Brain microvascular endothelial cell (primary cell): ENCODE data around the gene AZGP1.
"Not testable (repeated sequence)": the region's sequence is repeated elsewhere in the genome, so short reads cannot be mapped to it uniquely, and the experiment has no call there.

Experiments used
- DNase-seq: peaks from one replicate; pipeline ENCODE4 v3.0.0-alpha.2; 2020
- H3K27ac ChIP-seq: fragments of 250-450 bp; sonication (Bioruptor Pico); 2 replicates; pipeline ENCODE4 v1.5.1; 2020; ENCODE audit warnings: mild to moderate bottlenecking, moderate library complexity
- H3K27me3 ChIP-seq: fragments of 250-450 bp; sonication (Bioruptor Pico); replicated peaks from 2 replicates; pipeline ENCODE4 v1.5.1; 2020; ENCODE audit warnings: mild to moderate bottlenecking
- H3K36me3 ChIP-seq: fragments of 250-450 bp; sonication (Bioruptor Pico); replicated peaks from 2 replicates; pipeline ENCODE4 v1.5.1; 2020; ENCODE audit warnings: mild to moderate bottlenecking
- H3K4me3 ChIP-seq: 2 replicates; pipeline ENCODE4 v1.5.1; 2011; ENCODE audit warnings: low read depth, mild to moderate bottlenecking, control low read depth, low read length, moderate library complexity
- in situ Hi-C: cut with HindIII; loops from 2 replicates; pipeline ENCODE4 v1.10.0; 2017; ENCODE audit warnings: low sequenced_read_pairs, low pct_ligation_motif_present
- TF ChIP-seq, protein P1 (sequence below): IDR thresholded peaks from 2 replicates; pipeline ENCODE4 v1.5.1; 2011; ENCODE audit warnings: low read depth, mild to moderate bottlenecking, moderate library complexity, low read length, control low read depth, inconsistent platforms; ENCODE audit errors: missing control alignments

Gene AZGP1

DNA sequence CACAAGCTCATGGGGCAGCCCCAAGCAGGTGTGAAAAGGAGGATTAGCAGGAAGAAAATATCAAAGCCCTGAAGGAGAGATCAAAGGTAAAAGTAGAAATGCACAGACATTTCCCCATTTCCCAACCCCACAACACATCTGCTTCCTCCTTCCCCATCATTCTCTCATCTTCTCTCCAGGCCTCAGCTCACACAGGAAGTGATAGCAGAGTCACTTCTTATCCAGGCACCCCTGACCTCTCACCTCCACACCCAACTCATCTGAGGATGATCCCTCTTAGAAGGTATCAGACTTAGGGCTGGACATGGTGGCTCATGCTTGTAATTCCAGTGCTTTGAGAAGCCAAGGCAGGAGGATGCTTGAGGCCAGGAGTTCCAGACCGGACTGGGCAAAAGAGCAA is 28.2 kb downstream of the AZGP1 start:
- in situ Hi-C loops = no loop called here
- Histone ChIP-seq H3K36me3 (no peaks in the 10 kb centered on the region), H3K4me3 (no peak overlapping the region), H3K27ac (no peak overlapping the region), H3K27me3 (no peaks in the 10 kb centered on the region)
- TF ChIP-seq, protein P1, sequence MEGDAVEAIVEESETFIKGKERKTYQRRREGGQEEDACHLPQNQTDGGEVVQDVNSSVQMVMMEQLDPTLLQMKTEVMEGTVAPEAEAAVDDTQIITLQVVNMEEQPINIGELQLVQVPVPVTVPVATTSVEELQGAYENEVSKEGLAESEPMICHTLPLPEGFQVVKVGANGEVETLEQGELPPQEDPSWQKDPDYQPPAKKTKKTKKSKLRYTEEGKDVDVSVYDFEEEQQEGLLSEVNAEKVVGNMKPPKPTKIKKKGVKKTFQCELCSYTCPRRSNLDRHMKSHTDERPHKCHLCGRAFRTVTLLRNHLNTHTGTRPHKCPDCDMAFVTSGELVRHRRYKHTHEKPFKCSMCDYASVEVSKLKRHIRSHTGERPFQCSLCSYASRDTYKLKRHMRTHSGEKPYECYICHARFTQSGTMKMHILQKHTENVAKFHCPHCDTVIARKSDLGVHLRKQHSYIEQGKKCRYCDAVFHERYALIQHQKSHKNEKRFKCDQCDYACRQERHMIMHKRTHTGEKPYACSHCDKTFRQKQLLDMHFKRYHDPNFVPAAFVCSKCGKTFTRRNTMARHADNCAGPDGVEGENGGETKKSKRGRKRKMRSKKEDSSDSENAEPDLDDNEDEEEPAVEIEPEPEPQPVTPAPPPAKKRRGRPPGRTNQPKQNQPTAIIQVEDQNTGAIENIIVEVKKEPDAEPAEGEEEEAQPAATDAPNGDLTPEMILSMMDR = no peak
- no peak for DNase-seq

- H3K36me3 ChIP-seq = no peaks in the 10 kb centered on the region
- H3K4me3 ChIP-seq = no peak overlapping the region
- DNase-seq = no peak
- TF ChIP-seq, protein P1 = no peak
- H3K27ac ChIP-seq = no peak overlapping the region
- no peaks in the 10 kb centered on the region for H3K27me3 ChIP-seq
- in situ Hi-C loops = no loop called here
Observed at GRCh38 chr7:99944497-99945070, 31.2 kb downstream of the AZGP1 start.

GRCh38 chr7:99943641-99944496 is 32.0 kb downstream of the AZGP1 start:
- H3K27ac ChIP-seq = no peak overlapping the region

GRCh38 chr7:99938296-99938695 is 37.5 kb downstream of the AZGP1 start:
- Histone ChIP-seq H3K27me3 (no peaks in the 10 kb centered on the region), H3K4me3 (no peak overlapping the region), H3K36me3 (no peaks in the 10 kb centered on the region), H3K27ac (no peak overlapping the region)
- no peak for DNase-seq
- TF ChIP-seq, protein P1 = no peak
- in situ Hi-C loops = no loop called here

More at GRCh38 chr7:99943641-99944496, 32.0 kb downstream of the AZGP1 start:
- no peaks in the 10 kb centered on the region for H3K36me3 ChIP-seq
- DNase-seq = no peak
- H3K4me3 ChIP-seq = no peak overlapping the region
- in situ Hi-C loops = no loop called here
- H3K27me3 ChIP-seq = no peaks in the 10 kb centered on the region
- TF ChIP-seq, protein P1 = no peak

DNA sequence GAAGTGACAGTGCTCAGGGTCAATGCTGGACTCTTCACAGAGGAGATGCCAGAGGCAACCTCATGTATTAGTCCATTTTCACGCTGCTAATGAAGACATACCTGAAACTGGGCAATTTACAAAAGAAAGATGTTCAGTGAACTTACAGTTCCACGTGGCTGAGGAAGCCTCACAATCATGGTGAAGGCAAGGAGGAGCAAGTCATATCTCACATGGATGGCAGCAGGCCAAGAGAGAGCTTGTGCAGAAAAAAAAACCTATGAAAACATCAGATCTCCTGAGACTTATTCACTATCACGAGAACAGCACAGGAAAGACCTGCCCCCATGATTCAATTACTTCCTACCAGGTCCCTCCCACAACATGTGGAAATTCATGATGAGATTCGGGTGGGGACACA is 40.8 kb downstream of the AZGP1 start:
- H3K27ac ChIP-seq, H3K36me3 ChIP-seq, H3K4me3 ChIP-seq, H3K27me3 ChIP-seq, DNase-seq, in situ Hi-C loops: not testable (repeated sequence)

- no peaks in the 10 kb centered on the region for H3K36me3 ChIP-seq
- TF ChIP-seq, protein P1 = no peak
- no peak for DNase-seq
- H3K27me3 ChIP-seq = peaks cover 9% of the 10 kb centered on the region
- H3K4me3 ChIP-seq = no peak overlapping the region
- in situ Hi-C loops = no loop called here
- H3K27ac ChIP-seq = no peak overlapping the region
Observed at GRCh38 chr7:99930376-99930775, 45.5 kb downstream of the AZGP1 start.
